ENCODE results near the gene RNF213.

DNA sequence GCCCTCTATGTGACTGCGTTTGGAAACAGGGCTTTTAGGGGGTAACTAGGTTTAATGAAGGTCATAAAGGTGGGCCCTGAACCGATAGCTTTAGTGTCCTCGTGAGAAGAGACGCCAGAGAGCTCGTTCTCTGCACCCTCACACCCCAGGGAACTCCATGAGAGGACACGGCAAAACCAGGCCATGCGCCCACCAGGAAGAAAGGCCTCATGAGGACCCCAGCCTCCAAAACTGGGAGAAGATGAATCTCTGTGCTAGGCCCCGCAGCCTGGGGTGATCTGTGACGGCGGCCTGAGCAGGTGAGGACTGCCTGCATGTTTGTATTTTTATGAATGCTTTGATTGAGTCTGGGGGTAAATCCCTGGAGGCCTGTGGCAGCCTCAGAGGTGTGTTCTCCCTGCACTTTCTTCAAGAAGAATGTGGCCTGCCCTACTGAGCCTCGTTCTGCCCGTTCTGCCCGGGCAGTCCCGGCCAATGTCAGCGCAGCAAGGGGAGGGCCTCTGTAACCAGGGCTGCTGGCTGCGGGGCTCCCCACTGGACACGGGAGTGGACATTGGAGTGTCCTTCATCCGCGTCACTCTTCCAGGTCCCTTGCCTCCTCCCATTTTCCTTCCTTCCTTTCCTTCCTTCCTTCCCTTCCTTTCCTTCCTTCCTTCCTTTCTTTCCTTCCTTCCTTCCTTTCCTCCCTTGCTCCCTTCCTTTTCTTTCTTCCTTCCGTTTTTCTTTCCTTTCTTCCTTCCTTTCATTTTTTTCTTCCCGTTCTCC is 6.8 kb upstream of the RNF213 start:
- TF ChIP-seq, protein P1, sequence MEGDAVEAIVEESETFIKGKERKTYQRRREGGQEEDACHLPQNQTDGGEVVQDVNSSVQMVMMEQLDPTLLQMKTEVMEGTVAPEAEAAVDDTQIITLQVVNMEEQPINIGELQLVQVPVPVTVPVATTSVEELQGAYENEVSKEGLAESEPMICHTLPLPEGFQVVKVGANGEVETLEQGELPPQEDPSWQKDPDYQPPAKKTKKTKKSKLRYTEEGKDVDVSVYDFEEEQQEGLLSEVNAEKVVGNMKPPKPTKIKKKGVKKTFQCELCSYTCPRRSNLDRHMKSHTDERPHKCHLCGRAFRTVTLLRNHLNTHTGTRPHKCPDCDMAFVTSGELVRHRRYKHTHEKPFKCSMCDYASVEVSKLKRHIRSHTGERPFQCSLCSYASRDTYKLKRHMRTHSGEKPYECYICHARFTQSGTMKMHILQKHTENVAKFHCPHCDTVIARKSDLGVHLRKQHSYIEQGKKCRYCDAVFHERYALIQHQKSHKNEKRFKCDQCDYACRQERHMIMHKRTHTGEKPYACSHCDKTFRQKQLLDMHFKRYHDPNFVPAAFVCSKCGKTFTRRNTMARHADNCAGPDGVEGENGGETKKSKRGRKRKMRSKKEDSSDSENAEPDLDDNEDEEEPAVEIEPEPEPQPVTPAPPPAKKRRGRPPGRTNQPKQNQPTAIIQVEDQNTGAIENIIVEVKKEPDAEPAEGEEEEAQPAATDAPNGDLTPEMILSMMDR (IDR thresholded peaks at IDR 0.05 in 2 of 3, conservative IDR thresholded peaks at IDR 0.05 in 1 of 3; ENCODE audit: borderline replicate concordance in 1 of 3, insufficient read depth in 1 of 3, low read depth in 2 of 3, low read length in 2 of 3): no peak
- TF ChIP-seq, protein P2, sequence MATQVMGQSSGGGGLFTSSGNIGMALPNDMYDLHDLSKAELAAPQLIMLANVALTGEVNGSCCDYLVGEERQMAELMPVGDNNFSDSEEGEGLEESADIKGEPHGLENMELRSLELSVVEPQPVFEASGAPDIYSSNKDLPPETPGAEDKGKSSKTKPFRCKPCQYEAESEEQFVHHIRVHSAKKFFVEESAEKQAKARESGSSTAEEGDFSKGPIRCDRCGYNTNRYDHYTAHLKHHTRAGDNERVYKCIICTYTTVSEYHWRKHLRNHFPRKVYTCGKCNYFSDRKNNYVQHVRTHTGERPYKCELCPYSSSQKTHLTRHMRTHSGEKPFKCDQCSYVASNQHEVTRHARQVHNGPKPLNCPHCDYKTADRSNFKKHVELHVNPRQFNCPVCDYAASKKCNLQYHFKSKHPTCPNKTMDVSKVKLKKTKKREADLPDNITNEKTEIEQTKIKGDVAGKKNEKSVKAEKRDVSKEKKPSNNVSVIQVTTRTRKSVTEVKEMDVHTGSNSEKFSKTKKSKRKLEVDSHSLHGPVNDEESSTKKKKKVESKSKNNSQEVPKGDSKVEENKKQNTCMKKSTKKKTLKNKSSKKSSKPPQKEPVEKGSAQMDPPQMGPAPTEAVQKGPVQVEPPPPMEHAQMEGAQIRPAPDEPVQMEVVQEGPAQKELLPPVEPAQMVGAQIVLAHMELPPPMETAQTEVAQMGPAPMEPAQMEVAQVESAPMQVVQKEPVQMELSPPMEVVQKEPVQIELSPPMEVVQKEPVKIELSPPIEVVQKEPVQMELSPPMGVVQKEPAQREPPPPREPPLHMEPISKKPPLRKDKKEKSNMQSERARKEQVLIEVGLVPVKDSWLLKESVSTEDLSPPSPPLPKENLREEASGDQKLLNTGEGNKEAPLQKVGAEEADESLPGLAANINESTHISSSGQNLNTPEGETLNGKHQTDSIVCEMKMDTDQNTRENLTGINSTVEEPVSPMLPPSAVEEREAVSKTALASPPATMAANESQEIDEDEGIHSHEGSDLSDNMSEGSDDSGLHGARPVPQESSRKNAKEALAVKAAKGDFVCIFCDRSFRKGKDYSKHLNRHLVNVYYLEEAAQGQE (IDR thresholded peaks at IDR 0.05; ENCODE audit: low read depth): no peak
- TF ChIP-seq SP1 (IDR thresholded peaks at IDR 0.05; ENCODE audit: low read depth): no peak
